Hepatocyte (in vitro differentiated cells): ENCODE measurements around the gene SBF2.

Source experiments
- CTCF ChIP-seq: fragments of 200-600 bp; sonication (generic); IDR thresholded peaks from 2 replicates; pipeline ENCODE4 v1.5.1; 2016; ENCODE audit warnings: antibody characterized with exemption, mild to moderate bottlenecking; ENCODE audit not compliant: poor library complexity
- EZH2 ChIP-seq: fragments of 200-600 bp; sonication (generic); IDR thresholded peaks from 2 replicates; pipeline ENCODE4 v1.6.1; 2016; ENCODE audit warnings: antibody characterized with exemption, mild to moderate bottlenecking, borderline replicate concordance
- EZH2phosphoT487 ChIP-seq: fragments of 200-600 bp; sonication (generic); IDR thresholded peaks from one replicate; pipeline ENCODE4 v1.6.1; 2018; ENCODE audit warnings: antibody characterized with exemption, mild to moderate bottlenecking, low read depth, moderate library complexity; ENCODE audit not compliant: unreplicated experiment, severe bottlenecking

GRCh38 chr11:10301656-10302358, 7.8 kb upstream of the SBF2 start:
- no peak for TF ChIP-seq CTCF
- no peak for TF ChIP-seq EZH2
- TF ChIP-seq EZH2phosphoT487: no peak
